ENCODE data around the gene FBXO31.
A peak's percentile ranks its signal among the peaks of the same experiment; 100 is the strongest.

FBXO31 gene

DNA sequence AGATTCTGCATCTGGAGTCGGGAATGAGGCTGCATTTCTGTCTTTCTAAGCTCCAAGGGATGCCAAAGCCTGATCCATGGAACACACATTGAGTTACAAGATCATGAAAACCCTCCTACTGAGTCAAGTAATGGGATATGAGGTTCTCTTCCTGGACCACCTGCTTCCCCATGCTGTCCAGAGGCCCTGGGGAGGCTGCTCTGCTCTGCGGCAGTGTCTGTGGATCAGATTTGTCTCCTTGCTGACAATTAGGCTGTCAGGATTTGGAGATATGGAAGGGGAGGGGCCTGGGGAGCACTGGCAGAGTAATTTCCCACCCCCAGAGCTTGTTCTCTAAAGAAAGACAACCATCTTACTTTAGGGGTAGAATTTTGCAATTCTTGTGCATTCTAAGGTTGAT, 99.4 kb downstream of the FBXO31 start:
- no peak overlapping the region for H3K9ac ChIP-seq
- no peaks in the 10 kb centered on the region for H3K9me3 ChIP-seq (ENCODE audit: control insufficient read depth, low read length)
- H3K27ac ChIP-seq: no peak overlapping the region
- no peaks in the 10 kb centered on the region for H3K36me3 ChIP-seq (ENCODE audit: control insufficient read depth, insufficient read depth, low read length)
- H3K4me3 ChIP-seq (ENCODE audit: low read depth, low read length): no peak overlapping the region
- H3K27me3 ChIP-seq (ENCODE audit: control insufficient read depth, insufficient read depth, low read length): no peaks in the 10 kb centered on the region
- TF ChIP-seq, protein P1, sequence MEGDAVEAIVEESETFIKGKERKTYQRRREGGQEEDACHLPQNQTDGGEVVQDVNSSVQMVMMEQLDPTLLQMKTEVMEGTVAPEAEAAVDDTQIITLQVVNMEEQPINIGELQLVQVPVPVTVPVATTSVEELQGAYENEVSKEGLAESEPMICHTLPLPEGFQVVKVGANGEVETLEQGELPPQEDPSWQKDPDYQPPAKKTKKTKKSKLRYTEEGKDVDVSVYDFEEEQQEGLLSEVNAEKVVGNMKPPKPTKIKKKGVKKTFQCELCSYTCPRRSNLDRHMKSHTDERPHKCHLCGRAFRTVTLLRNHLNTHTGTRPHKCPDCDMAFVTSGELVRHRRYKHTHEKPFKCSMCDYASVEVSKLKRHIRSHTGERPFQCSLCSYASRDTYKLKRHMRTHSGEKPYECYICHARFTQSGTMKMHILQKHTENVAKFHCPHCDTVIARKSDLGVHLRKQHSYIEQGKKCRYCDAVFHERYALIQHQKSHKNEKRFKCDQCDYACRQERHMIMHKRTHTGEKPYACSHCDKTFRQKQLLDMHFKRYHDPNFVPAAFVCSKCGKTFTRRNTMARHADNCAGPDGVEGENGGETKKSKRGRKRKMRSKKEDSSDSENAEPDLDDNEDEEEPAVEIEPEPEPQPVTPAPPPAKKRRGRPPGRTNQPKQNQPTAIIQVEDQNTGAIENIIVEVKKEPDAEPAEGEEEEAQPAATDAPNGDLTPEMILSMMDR (IDR thresholded peaks at IDR 0.05): no peak
- H3K79me2 ChIP-seq: no peaks in the 10 kb centered on the region
- no peak overlapping the region for H3K4me2 ChIP-seq (ENCODE audit: low read length)
- no peaks in the 10 kb centered on the region for H3K4me1 ChIP-seq
- no peak overlapping the region for H2AFZ ChIP-seq

DNA sequence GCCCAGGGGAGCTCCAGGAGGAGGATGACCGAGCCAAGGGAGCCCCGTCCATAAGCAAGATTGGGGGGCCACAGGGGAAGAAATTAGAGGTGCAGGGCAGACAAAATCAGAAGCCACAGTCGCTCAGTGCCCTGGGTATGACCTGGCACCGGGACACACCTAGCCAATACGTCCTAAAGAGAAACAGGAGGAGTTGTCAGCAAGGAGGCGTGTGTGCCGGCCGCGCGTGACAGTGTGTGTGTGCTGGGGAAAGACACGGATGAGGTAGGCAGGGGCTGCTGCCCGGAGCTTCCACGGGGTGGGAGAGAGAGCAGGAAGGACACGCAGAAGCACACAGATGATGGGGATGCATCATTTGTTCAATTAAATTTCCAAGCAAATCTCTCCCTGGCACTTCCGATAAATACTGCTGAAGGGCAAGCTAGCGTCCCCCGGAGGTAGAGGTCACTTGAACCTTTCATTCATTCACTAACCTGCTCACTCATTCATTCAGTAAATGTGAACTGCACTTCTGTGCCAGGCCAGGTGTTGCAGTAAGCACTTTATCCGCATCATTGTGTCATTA, 104.4 kb downstream of the FBXO31 start:
- Histone ChIP-seq H3K4me2 (ENCODE audit: low read length) (no peak overlapping the region), H3K9ac (no peak overlapping the region), H3K9me3 (ENCODE audit: control insufficient read depth, low read length) (no peaks in the 10 kb centered on the region), H3K36me3 (ENCODE audit: control insufficient read depth, insufficient read depth, low read length) (no peaks in the 10 kb centered on the region), H3K27me3 (ENCODE audit: control insufficient read depth, insufficient read depth, low read length) (no peaks in the 10 kb centered on the region), H3K4me3 (ENCODE audit: low read depth, low read length) (no peak overlapping the region), H3K27ac (no peak overlapping the region), H3K79me2 (no peaks in the 10 kb centered on the region), H2AFZ (peak overlapping the region; percentile 48), H3K4me1 (no peaks in the 10 kb centered on the region)
- TF ChIP-seq, protein P1 (IDR thresholded peaks at IDR 0.05): no peak

GRCh38 chr16:87278191-87279093, 105.1 kb downstream of the FBXO31 start:
- no peaks in the 10 kb centered on the region for H3K4me1 ChIP-seq
- H3K4me3 ChIP-seq (ENCODE audit: low read depth, low read length): no peak overlapping the region
- no peaks in the 10 kb centered on the region for H3K79me2 ChIP-seq
- no peaks in the 10 kb centered on the region for H3K27me3 ChIP-seq (ENCODE audit: control insufficient read depth, insufficient read depth, low read length)
- no peak overlapping the region for H3K27ac ChIP-seq
- H3K36me3 ChIP-seq (ENCODE audit: control insufficient read depth, insufficient read depth, low read length): no peaks in the 10 kb centered on the region
- no peaks in the 10 kb centered on the region for H3K9me3 ChIP-seq (ENCODE audit: control insufficient read depth, low read length)
- no peak overlapping the region for H3K4me2 ChIP-seq (ENCODE audit: low read length)
- peak overlapping the region; percentile 48 for H2AFZ ChIP-seq
- H3K9ac ChIP-seq: no peak overlapping the region
- TF ChIP-seq, protein P1 (IDR thresholded peaks at IDR 0.05): peak; percentile 94
